ENCODE data around the gene TXLNB.
A peak's percentile ranks its signal among the peaks of the same experiment; 100 is the strongest.

Gene TXLNB

GRCh38 chr6:139335447-139336210 lies 43.8 kb upstream of the TXLNB start:
- TF ChIP-seq CTCF (IDR thresholded peaks at IDR 0.05; ENCODE audit: low read depth, low read length): no peak
- no peak for DNase-seq (ENCODE audit: low read depth in 2 of 2)
- H3K4me3 ChIP-seq (replicated peaks in 1 of 2; ENCODE audit: low read depth in 2 of 2, low read length in 2 of 2): no peak overlapping the region

- DNase-seq (ENCODE audit: low read depth in 2 of 2): peak; percentile 95 to 98
- H3K4me3 ChIP-seq (replicated peaks in 1 of 2; ENCODE audit: low read depth in 2 of 2, low read length in 2 of 2): no peak overlapping the region
- no peak for TF ChIP-seq CTCF (IDR thresholded peaks at IDR 0.05; ENCODE audit: low read depth, low read length)
Observed at GRCh38 chr6:139334806-139335446, 43.1 kb upstream of the TXLNB start.

- H3K4me3 ChIP-seq (replicated peaks in 1 of 2; ENCODE audit: low read depth in 2 of 2, low read length in 2 of 2): no peak overlapping the region
- no peak for TF ChIP-seq CTCF (IDR thresholded peaks at IDR 0.05; ENCODE audit: low read depth, low read length)
- DNase-seq (ENCODE audit: low read depth in 2 of 2): peak in 1 of 2 donors; percentile 32
Observed at GRCh38 chr6:139330826-139331500, 39.2 kb upstream of the TXLNB start.

GRCh38 chr6:139330306-139330705 lies 38.5 kb upstream of the TXLNB start:
- TF ChIP-seq CTCF (IDR thresholded peaks at IDR 0.05; ENCODE audit: low read depth, low read length): no peak
- no peak for DNase-seq (ENCODE audit: low read depth in 2 of 2)
- H3K4me3 ChIP-seq (replicated peaks in 1 of 2; ENCODE audit: low read depth in 2 of 2, low read length in 2 of 2): no peak overlapping the region

GRCh38 chr6:139329224-139329623 lies 37.4 kb upstream of the TXLNB start:
- no peak for TF ChIP-seq CTCF (IDR thresholded peaks at IDR 0.05; ENCODE audit: low read depth, low read length)
- DNase-seq (ENCODE audit: low read depth in 2 of 2): no peak
- no peak overlapping the region for H3K4me3 ChIP-seq (replicated peaks in 1 of 2; ENCODE audit: low read depth in 2 of 2, low read length in 2 of 2)

GRCh38 chr6:139327038-139327437 lies 35.2 kb upstream of the TXLNB start:
- DNase-seq (ENCODE audit: low read depth in 2 of 2): no peak
- no peak overlapping the region for H3K4me3 ChIP-seq (replicated peaks in 1 of 2; ENCODE audit: low read depth in 2 of 2, low read length in 2 of 2)
- no peak for TF ChIP-seq CTCF (IDR thresholded peaks at IDR 0.05; ENCODE audit: low read depth, low read length)

Measured in cardiac fibroblast (primary cell).